MCF 10A (cell line): ENCODE results near the gene NAA16. TPM values are rescaled to one million over a fixed set of nuclear protein-coding genes. Genes with fewer than 3 reads are reported as not detected.

Source experiments
- BruUV-seq: library from RNA; stranded (reverse); fragments of 400-500 nt; replicated peaks from 2 replicates; lab custom pipeline; 2021; lab: Mats Ljungman, UMichigan
- CTCF ChIA-PET: fragments of 300-600 bp; sonication (Branson Sonifier 250); formaldehyde crosslinking; extraction: SDS; loops from one replicate; lab custom pipeline; 2021; ENCODE audit warnings: antibody characterized with exemption, inconsistent platforms; lab: Yijun Ruan, JAX
- POLR2A ChIA-PET: fragments of 300-600, 350-650 bp; sonication (Branson Sonifier 250); formaldehyde crosslinking; extraction: SDS; loops from one replicate; lab custom pipeline; 2020; ENCODE audit warnings: antibody characterized with exemption, inconsistent platforms; lab: Yijun Ruan, JAX
- DNase-seq: peaks from one replicate; pipeline ENCODE4 v3.0.0-alpha.2; 2018; ENCODE audit not compliant: unreplicated experiment
- H3K27ac Mint-ChIP-seq: one replicate; pipeline ENCODE4 v1.8.0; 2022; ENCODE audit warnings: mild to moderate bottlenecking, low read depth, mixed read lengths; ENCODE audit not compliant: unreplicated experiment
- H3K27me3 Mint-ChIP-seq: one replicate; pipeline ENCODE4 v1.8.0; 2022; ENCODE audit warnings: mixed read lengths; ENCODE audit not compliant: insufficient read depth, unreplicated experiment
- H3K36me3 Mint-ChIP-seq: one replicate; pipeline ENCODE4 v1.8.0; 2022; ENCODE audit warnings: mild to moderate bottlenecking, moderate library complexity, mixed read lengths; ENCODE audit not compliant: insufficient read depth, unreplicated experiment
- H3K4me1 Mint-ChIP-seq: one replicate; pipeline ENCODE4 v1.8.0; 2022; ENCODE audit warnings: mixed read lengths; ENCODE audit not compliant: insufficient read depth, unreplicated experiment
- H3K4me3 Mint-ChIP-seq: one replicate; pipeline ENCODE4 v1.8.0; 2022; ENCODE audit warnings: mild to moderate bottlenecking, moderate library complexity, mixed read lengths; ENCODE audit not compliant: unreplicated experiment
- H3K9me3 Mint-ChIP-seq: one replicate; pipeline ENCODE4 v1.8.0; 2022; ENCODE audit warnings: mixed read lengths; ENCODE audit not compliant: unreplicated experiment
- CTCF ChIP-seq: fragments of 200-600 bp; IDR thresholded peaks from one replicate; pipeline ENCODE4 v1.8.0; 2022; ENCODE audit warnings: antibody characterized with exemption, mild to moderate bottlenecking; ENCODE audit not compliant: unreplicated experiment
- intact Hi-C: fragments of 100-400 bp; cut with micrococcal nuclease; formaldehyde crosslinking; loops from 2 replicates; pipeline ENCODE4 v1.14.1; 2022
- total RNA-seq: library from RNA; stranded (reverse); gene quantifications from 2 replicates; pipeline ENCODE4 v1.2.3, GENCODE V29; 2022

The NAA16 gene
- total RNA-seq, 1 experiment from 2014 or later: 13.8 TPM

GRCh38 chr13:41326661-41327060 lies 15.6 kb downstream of the NAA16 start:
- ChIA-PET POLR2A (no interaction called here), CTCF (interaction anchor here (0.6 kb wide), 1 partner anchor 64 kb away, joined by 4 read pairs; no protein-coding TSS in a partner anchor)
- H3K4me3 Mint-ChIP-seq: no peak overlapping the region
- intact Hi-C loops: no loop called here
- H3K36me3 Mint-ChIP-seq: peaks cover 63% of the 10 kb centered on the region
- no peak for DNase-seq
- no peak overlapping the region for H3K27ac Mint-ChIP-seq
- H3K9me3 Mint-ChIP-seq: no peaks in the 10 kb centered on the region
- TF ChIP-seq CTCF: no peak
- H3K27me3 Mint-ChIP-seq: no peaks in the 10 kb centered on the region
- peaks cover 5% of the 10 kb centered on the region for H3K4me1 Mint-ChIP-seq
- no TSS peak for BruUV-seq

DNA sequence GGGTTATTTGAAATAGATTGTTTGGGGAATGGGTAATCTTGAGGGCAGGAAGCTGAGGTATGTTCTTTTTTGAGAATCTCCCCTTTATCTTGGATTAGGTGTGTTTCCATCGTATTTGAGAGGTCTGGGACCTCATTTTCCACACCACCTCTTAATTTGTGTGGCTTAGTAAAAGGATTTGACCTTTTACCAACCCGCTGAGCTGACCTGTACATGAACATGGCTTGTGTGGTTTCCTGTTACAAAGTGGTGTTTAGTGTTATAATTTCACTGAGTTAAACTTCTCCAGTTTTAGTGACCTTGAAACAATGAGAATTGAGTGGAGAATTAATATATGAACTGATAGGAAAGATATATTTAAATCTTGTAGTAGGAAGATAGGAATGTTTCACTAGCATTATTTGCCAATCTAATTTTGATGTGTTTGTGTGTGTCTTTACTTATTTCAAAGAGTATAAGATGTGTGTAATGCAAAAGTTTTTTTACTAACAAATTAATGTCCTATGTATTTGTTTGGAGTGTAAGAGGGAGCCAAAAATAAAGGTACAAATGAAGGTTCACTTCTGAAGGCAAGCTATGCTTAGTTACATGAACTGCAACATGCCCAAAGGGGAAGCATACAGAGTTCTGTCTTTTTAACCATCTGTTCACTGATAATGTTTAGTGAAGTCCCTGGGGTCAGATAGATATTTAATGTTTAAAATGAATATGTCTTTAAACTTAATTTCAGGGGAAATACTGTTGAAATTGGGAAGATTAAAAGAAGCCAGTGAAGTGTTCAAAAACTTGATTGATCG lies 17.1 kb downstream of the NAA16 start:
- no peak for TF ChIP-seq CTCF
- ChIA-PET CTCF (interaction anchor here (0.6 kb wide), 1 partner anchor 376 kb away, joined by 4 read pairs; no protein-coding TSS in a partner anchor), POLR2A (interaction anchor here (1.8 kb wide), 1 partner anchor 15 kb away, joined by 6 read pairs; no protein-coding TSS in a partner anchor)
- Mint-ChIP-seq H3K27me3 (no peaks in the 10 kb centered on the region), H3K4me1 (peaks cover 5% of the 10 kb centered on the region), H3K36me3 (peaks cover 57% of the 10 kb centered on the region), H3K4me3 (no peak overlapping the region), H3K27ac (peak overlapping the region; percentile 31), H3K9me3 (no peaks in the 10 kb centered on the region)
- no TSS peak for BruUV-seq
- intact Hi-C loops: no loop called here
- DNase-seq: no peak

GRCh38 chr13:41332829-41333228 lies 21.8 kb downstream of the NAA16 start:
- H3K4me1 Mint-ChIP-seq: peaks cover 5% of the 10 kb centered on the region
- no peak overlapping the region for H3K27ac Mint-ChIP-seq
- BruUV-seq: no TSS peak
- no peaks in the 10 kb centered on the region for H3K27me3 Mint-ChIP-seq
- no peak for DNase-seq
- peaks cover 40% of the 10 kb centered on the region for H3K36me3 Mint-ChIP-seq
- TF ChIP-seq CTCF: no peak
- CTCF ChIA-PET: interaction anchor here (0.5 to 0.7 kb wide), 2 partner anchors 21 to 773 kb away, joined by 3 read pairs; no protein-coding TSS in a partner anchor
- H3K9me3 Mint-ChIP-seq: no peaks in the 10 kb centered on the region
- no peak overlapping the region for H3K4me3 Mint-ChIP-seq
- intact Hi-C loops: no loop called here
- POLR2A ChIA-PET: interaction anchor here (0.6 to 2.6 kb wide), 5 partner anchors 11 to 324 kb away, joined by 3 to 10 read pairs (median 4); partner anchors contain the start of gene NAA16

GRCh38 chr13:41334810-41335209 lies 23.7 kb downstream of the NAA16 start:
- no TSS peak for BruUV-seq
- Mint-ChIP-seq H3K4me1 (no peaks in the 10 kb centered on the region), H3K36me3 (peaks cover 54% of the 10 kb centered on the region), H3K9me3 (no peaks in the 10 kb centered on the region), H3K4me3 (no peak overlapping the region), H3K27ac (no peak overlapping the region), H3K27me3 (no peaks in the 10 kb centered on the region)
- ChIA-PET POLR2A (no interaction called here), CTCF (interaction anchor here (0.5 to 1.5 kb wide), 2 partner anchors 20 to 256 kb away, joined by 3 read pairs; no protein-coding TSS in a partner anchor)
- TF ChIP-seq CTCF: no peak
- intact Hi-C loops: no loop called here
- no peak for DNase-seq
